A549 (cell line): Measurements from ENCODE around the gene HLA-DMA.

ENCODE experiments used
- CHD4 ChIP-seq: fragments of 200-600 bp; sonication (generic); IDR thresholded peaks from 2 replicates; pipeline ENCODE4 v1.6.1; 2016; ENCODE audit warnings: antibody characterized with exemption, mild to moderate bottlenecking, borderline replicate concordance
- JUN ChIP-seq, 2 experiments: fragments of >200 bp; sonication (Bioruptor Twin); formaldehyde crosslinking; IDR thresholded peaks; 2 replicates in 1 of 2; 3 replicates in 1 of 2; pipeline ENCODE4 v1.6.1; 2016 to 2017
- MAFK ChIP-seq: fragments of 450-650 bp; IDR thresholded peaks from 2 replicates; pipeline ENCODE4 v1.6.1; 2014; ENCODE audit not compliant: partially characterized antibody
- MAX ChIP-seq: IDR thresholded peaks from 2 replicates; pipeline ENCODE4 v1.6.1; 2012
- NPAS2 ChIP-seq: fragments of 250-450 bp; sonication (Bioruptor Pico); IDR thresholded peaks from 2 replicates; pipeline ENCODE4 v1.8.0; 2022; ENCODE audit warnings: mild to moderate bottlenecking, moderate library complexity, borderline replicate concordance
- POLR2A ChIP-seq: IDR thresholded peaks from 2 replicates; pipeline ENCODE4 v1.6.1; 2012; ENCODE audit warnings: mild to moderate bottlenecking, low read length
- POLR2AphosphoS2 ChIP-seq: conservative IDR thresholded peaks from 2 replicates; pipeline ENCODE4 v1.6.1; 2012; ENCODE audit warnings: low read length, improper control_type of control experiment, inconsistent platforms
- SMC3 ChIP-seq: fragments of >200 bp; sonication (Bioruptor Twin); formaldehyde crosslinking; IDR thresholded peaks from 3 replicates; pipeline ENCODE4 v1.6.1; 2018; ENCODE audit warnings: inconsistent platforms
- USF2 ChIP-seq: fragments of 450-650 bp; IDR thresholded peaks from 2 replicates; pipeline ENCODE4 v1.6.1; 2014; ENCODE audit warnings: antibody characterized with exemption
- TF ChIP-seq, protein P1 (sequence below): fragments of >200 bp; sonication (Bioruptor Twin); formaldehyde crosslinking; IDR thresholded peaks from 3 replicates; pipeline ENCODE4 v1.5.1; 2016

- no peak for TF ChIP-seq CHD4
- no peak for TF ChIP-seq USF2
- TF ChIP-seq, protein P1, sequence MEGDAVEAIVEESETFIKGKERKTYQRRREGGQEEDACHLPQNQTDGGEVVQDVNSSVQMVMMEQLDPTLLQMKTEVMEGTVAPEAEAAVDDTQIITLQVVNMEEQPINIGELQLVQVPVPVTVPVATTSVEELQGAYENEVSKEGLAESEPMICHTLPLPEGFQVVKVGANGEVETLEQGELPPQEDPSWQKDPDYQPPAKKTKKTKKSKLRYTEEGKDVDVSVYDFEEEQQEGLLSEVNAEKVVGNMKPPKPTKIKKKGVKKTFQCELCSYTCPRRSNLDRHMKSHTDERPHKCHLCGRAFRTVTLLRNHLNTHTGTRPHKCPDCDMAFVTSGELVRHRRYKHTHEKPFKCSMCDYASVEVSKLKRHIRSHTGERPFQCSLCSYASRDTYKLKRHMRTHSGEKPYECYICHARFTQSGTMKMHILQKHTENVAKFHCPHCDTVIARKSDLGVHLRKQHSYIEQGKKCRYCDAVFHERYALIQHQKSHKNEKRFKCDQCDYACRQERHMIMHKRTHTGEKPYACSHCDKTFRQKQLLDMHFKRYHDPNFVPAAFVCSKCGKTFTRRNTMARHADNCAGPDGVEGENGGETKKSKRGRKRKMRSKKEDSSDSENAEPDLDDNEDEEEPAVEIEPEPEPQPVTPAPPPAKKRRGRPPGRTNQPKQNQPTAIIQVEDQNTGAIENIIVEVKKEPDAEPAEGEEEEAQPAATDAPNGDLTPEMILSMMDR, result no peak
- no peak for TF ChIP-seq POLR2A
- TF ChIP-seq JUN (IDR thresholded peaks at IDR 0.05), result no peak
- TF ChIP-seq MAX, result no peak
- no peak for TF ChIP-seq MAFK
- no peak for TF ChIP-seq NPAS2
- no peak for TF ChIP-seq SMC3
- TF ChIP-seq POLR2AphosphoS2, result no peak
These were observed 36.5 kb upstream of the HLA-DMA start for GRCh38 chr6:32989368-32989767.
